ENCODE measurements around the gene CSNK1E. TPM values are rescaled to one million over a fixed set of nuclear protein-coding genes. Genes with fewer than 3 reads are reported as not detected.

The CSNK1E gene
- total and polyA plus RNA-seq, 2 donors = 71.4 to 95.8 TPM

GRCh38 chr22:38309614-38310517 is 7.4 kb downstream of the CSNK1E start:
- Histone ChIP-seq H3K36me3 (ENCODE audit: insufficient read depth) (no peaks in the 10 kb centered on the region), H3K27ac (ENCODE audit: low read depth) (no peak overlapping the region), H3K4me1 (ENCODE audit: insufficient read depth) (peaks cover 3% of the 10 kb centered on the region), H3K4me3 (ENCODE audit: low read depth, low read length) (no peak overlapping the region)
- no peak for DNase-seq (ENCODE audit: extremely low spot score)
- WGBS = 51% methylated on average over 18 of the region's 18 CpGs

GRCh38 chr22:38308791-38309498 is 8.3 kb downstream of the CSNK1E start:
- H3K4me3 ChIP-seq (ENCODE audit: low read depth, low read length) = no peak overlapping the region

GRCh38 chr22:38305471-38306448 is 11.5 kb downstream of the CSNK1E start:
- Histone ChIP-seq H3K4me1 (ENCODE audit: insufficient read depth) (peaks cover 3% of the 10 kb centered on the region), H3K36me3 (ENCODE audit: insufficient read depth) (peaks cover 3% of the 10 kb centered on the region), H3K4me3 (ENCODE audit: low read depth, low read length) (no peak overlapping the region), H3K27ac (ENCODE audit: low read depth) (peak overlapping the region; percentile 57)
- DNase-seq (ENCODE audit: extremely low spot score) = no peak
- WGBS = 30% methylated on average over 16 of the region's 16 CpGs

More at GRCh38 chr22:38308791-38309498, 8.3 kb downstream of the CSNK1E start:
- Histone ChIP-seq H3K4me1 (ENCODE audit: insufficient read depth) (peaks cover 3% of the 10 kb centered on the region), H3K27ac (ENCODE audit: low read depth) (no peak overlapping the region), H3K36me3 (ENCODE audit: insufficient read depth) (no peaks in the 10 kb centered on the region)
- DNase-seq (ENCODE audit: extremely low spot score) = no peak
- WGBS = 73% methylated on average over 10 of the region's 10 CpGs

- H3K36me3 ChIP-seq (ENCODE audit: insufficient read depth) = peaks cover 8% of the 10 kb centered on the region
- WGBS = 87% methylated on average over 13 of the region's 13 CpGs
- H3K4me1 ChIP-seq (ENCODE audit: insufficient read depth) = peaks cover 3% of the 10 kb centered on the region
- no peak overlapping the region for H3K27ac ChIP-seq (ENCODE audit: low read depth)
- no peak overlapping the region for H3K4me3 ChIP-seq (ENCODE audit: low read depth, low read length)
- no peak for DNase-seq (ENCODE audit: extremely low spot score)
These were observed 12.7 kb downstream of the CSNK1E start for GRCh38 chr22:38304526-38304925.

- Histone ChIP-seq H3K4me1 (ENCODE audit: insufficient read depth) (peaks cover 3% of the 10 kb centered on the region), H3K36me3 (ENCODE audit: insufficient read depth) (peaks cover 8% of the 10 kb centered on the region), H3K27ac (ENCODE audit: low read depth) (no peak overlapping the region), H3K4me3 (ENCODE audit: low read depth, low read length) (no peak overlapping the region)
- no peak for DNase-seq (ENCODE audit: extremely low spot score)
- 86% methylated on average over 5 of the region's 5 CpGs for WGBS
These were observed 13.3 kb downstream of the CSNK1E start for GRCh38 chr22:38303974-38304373.

- 96% methylated on average over 19 of the region's 19 CpGs for WGBS
- Histone ChIP-seq H3K4me3 (ENCODE audit: low read depth, low read length) (no peak overlapping the region), H3K4me1 (ENCODE audit: insufficient read depth) (peaks cover 3% of the 10 kb centered on the region), H3K36me3 (ENCODE audit: insufficient read depth) (peaks cover 9% of the 10 kb centered on the region), H3K27ac (ENCODE audit: low read depth) (no peak overlapping the region)
- DNase-seq (ENCODE audit: extremely low spot score) = no peak
These were observed 14.3 kb downstream of the CSNK1E start for GRCh38 chr22:38302906-38303305.

GRCh38 chr22:38300946-38301345 is 16.3 kb downstream of the CSNK1E start:
- peaks cover 13% of the 10 kb centered on the region for H3K36me3 ChIP-seq (ENCODE audit: insufficient read depth)

GRCh38 chr22:38300197-38300945 is 16.9 kb downstream of the CSNK1E start:
- Histone ChIP-seq H3K36me3 (ENCODE audit: insufficient read depth) (peaks cover 13% of the 10 kb centered on the region), H3K4me1 (ENCODE audit: insufficient read depth) (no peaks in the 10 kb centered on the region)
- WGBS = 89% methylated on average over 26 of the region's 26 CpGs

More at GRCh38 chr22:38300946-38301345, 16.3 kb downstream of the CSNK1E start:
- H3K27ac ChIP-seq (ENCODE audit: low read depth) = no peak overlapping the region
- no peak overlapping the region for H3K4me3 ChIP-seq (ENCODE audit: low read depth, low read length)
- no peak for DNase-seq (ENCODE audit: extremely low spot score)
- peaks cover 3% of the 10 kb centered on the region for H3K4me1 ChIP-seq (ENCODE audit: insufficient read depth)
- 78% methylated on average over 3 of the region's 3 CpGs for WGBS

GRCh38 chr22:38299770-38300102 is 17.5 kb downstream of the CSNK1E start:
- Histone ChIP-seq H3K36me3 (ENCODE audit: insufficient read depth) (peaks cover 13% of the 10 kb centered on the region), H3K4me1 (ENCODE audit: insufficient read depth) (no peaks in the 10 kb centered on the region), H3K4me3 (ENCODE audit: low read depth, low read length) (no peak overlapping the region), H3K27ac (ENCODE audit: low read depth) (no peak overlapping the region)
- no peak for DNase-seq (ENCODE audit: extremely low spot score)
- 83% methylated on average over 12 of the region's 12 CpGs for WGBS

More at GRCh38 chr22:38300197-38300945, 16.9 kb downstream of the CSNK1E start:
- no peak for DNase-seq (ENCODE audit: extremely low spot score)
- Histone ChIP-seq H3K27ac (ENCODE audit: low read depth) (no peak overlapping the region), H3K4me3 (ENCODE audit: low read depth, low read length) (no peak overlapping the region)

- H3K27ac ChIP-seq (ENCODE audit: low read depth) = no peak overlapping the region
- 87% methylated on average over 25 of the region's 25 CpGs for WGBS
- no peak overlapping the region for H3K4me3 ChIP-seq (ENCODE audit: low read depth, low read length)
- peaks cover 17% of the 10 kb centered on the region for H3K36me3 ChIP-seq (ENCODE audit: insufficient read depth)
- no peak for DNase-seq (ENCODE audit: extremely low spot score)
- H3K4me1 ChIP-seq (ENCODE audit: insufficient read depth) = no peaks in the 10 kb centered on the region
These were observed 18.8 kb downstream of the CSNK1E start for GRCh38 chr22:38298312-38299005.

- no peak for DNase-seq (ENCODE audit: extremely low spot score)
- no peak overlapping the region for H3K27ac ChIP-seq (ENCODE audit: low read depth)
- no peak overlapping the region for H3K4me3 ChIP-seq (ENCODE audit: low read depth, low read length)
- H3K36me3 ChIP-seq (ENCODE audit: insufficient read depth) = peaks cover 13% of the 10 kb centered on the region
- WGBS = 77% methylated on average over 4 of the region's 4 CpGs
- H3K4me1 ChIP-seq (ENCODE audit: insufficient read depth) = no peaks in the 10 kb centered on the region
These were observed 20.9 kb downstream of the CSNK1E start for GRCh38 chr22:38296372-38296771.

GRCh38 chr22:38295863-38296262 is 21.4 kb downstream of the CSNK1E start:
- H3K4me3 ChIP-seq (ENCODE audit: low read depth, low read length) = no peak overlapping the region
- WGBS = 82% methylated on average over 9 of the region's 9 CpGs
- H3K4me1 ChIP-seq (ENCODE audit: insufficient read depth) = no peaks in the 10 kb centered on the region
- DNase-seq (ENCODE audit: extremely low spot score) = no peak
- peaks cover 13% of the 10 kb centered on the region for H3K36me3 ChIP-seq (ENCODE audit: insufficient read depth)
- no peak overlapping the region for H3K27ac ChIP-seq (ENCODE audit: low read depth)

Data from urinary bladder (tissue), 4 donors.